Stimulated activated CD8-positive, alpha-beta memory T cell treated with anti-CD3 and anti-CD28 coated beads, Interleukin-4, amount 100 ng/mL, for 48 hours (primary cell): Measurements from ENCODE around the gene FAM53C.
"Not testable (repeated sequence)": the region's sequence is repeated elsewhere in the genome, so short reads cannot be mapped to it uniquely, and the experiment has no call there.

Source experiments
- DNase-seq: peaks from one replicate; pipeline ENCODE4 v3.0.0-alpha.2; 2020

The FAM53C gene

DNA sequence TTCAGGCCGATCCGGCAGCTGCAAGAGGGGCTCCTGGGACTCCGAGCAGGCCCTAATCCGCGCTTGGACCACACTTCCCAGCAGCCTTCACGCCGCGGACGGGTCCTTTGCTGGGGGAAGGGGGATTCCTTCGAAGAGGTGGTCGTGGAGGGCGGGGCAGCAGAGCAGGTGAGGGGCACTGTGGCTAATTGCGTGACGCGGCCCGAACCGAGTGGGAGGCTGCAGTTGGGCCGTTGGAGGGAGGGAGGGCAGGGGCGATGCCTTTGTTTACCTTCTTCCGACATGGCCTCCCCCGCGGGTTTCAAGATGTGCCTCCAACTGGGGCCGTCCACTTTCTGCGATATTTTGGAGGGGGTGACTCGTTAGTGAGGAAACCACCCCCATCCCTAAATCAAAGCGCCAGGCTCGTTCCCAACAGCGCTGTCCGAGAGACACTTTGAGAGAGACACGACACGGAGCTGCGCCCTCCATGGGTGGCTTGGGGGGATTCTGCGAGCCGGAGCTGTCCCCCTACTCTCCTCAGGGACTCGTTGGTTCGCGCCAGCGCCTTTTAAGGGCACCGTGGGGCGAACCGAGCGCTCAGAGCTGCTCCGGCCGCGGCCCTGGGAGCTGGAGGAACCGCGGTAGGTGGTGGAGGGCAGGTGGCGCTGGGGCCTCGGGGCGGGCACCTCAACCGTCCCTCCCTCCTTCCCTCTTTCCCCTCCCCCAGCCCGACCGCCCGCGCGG, at the start of gene FAM53C:
FAM53C (plus strand) TSS at position 582 of the 726 bp plus-strand sequence. CDS start 3,070 bp downstream, outside the sequence.
- DNase-seq, result peak; percentile 95

DNA sequence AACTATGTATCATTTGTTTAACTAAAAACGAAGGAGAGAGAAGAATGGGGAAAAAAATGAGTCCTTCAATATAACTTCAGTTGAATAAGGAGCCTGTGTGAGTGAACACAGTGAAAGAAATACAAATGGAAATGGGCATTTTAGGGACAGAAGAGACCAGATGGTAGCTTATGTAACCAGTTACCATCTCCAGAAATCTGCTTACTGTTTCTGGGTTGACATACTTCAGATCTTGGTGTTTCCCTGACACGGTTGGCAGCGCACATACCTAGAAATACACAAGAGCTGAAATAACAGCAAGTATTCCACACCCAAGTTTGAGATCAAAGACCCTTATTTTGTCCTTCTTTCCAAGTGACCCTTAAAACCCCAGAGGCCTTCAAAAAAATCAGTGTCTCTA, 48.8 kb upstream of the FAM53C start:
- DNase-seq, result no peak

DNA sequence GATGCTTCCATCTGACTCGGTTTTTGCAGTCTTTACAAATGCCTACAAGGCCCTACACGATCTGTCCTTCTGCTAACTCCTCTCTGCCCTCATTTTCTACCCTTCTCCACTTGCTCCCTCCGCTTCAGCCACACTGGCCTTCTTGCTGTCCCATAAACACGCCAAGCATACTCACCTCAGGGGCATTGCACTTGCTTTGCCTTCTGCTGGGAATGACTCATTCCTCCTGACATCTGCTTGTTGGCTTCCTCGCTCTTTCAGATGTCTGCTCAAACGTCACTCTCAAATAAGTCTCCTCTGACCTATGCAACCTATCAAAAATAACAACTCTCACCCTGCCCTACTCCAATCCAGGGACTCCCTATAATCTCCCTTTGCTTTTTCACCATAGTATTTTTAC, 34.7 kb upstream of the FAM53C start:
- DNase-seq, result no peak

DNA sequence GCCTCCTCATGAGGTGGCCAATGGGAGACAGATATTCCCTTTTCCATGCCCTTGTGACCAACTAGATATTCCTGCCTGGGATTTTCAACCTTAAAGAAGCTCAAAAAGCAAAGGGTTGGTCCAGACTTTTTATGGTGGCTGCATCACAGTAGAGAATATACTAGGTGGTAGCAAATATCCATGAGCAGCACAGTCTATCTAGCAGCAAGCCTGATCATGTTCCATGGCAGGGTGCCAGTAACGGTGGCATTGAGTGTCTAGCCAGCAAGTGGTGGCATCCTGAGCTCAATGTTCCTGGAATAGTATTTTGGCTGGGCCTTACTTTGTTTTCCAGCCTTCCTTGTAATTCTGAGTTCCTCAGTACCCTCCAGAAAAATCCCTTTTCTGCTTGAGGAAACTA, 32.3 kb upstream of the FAM53C start:
- no peak for DNase-seq

DNA sequence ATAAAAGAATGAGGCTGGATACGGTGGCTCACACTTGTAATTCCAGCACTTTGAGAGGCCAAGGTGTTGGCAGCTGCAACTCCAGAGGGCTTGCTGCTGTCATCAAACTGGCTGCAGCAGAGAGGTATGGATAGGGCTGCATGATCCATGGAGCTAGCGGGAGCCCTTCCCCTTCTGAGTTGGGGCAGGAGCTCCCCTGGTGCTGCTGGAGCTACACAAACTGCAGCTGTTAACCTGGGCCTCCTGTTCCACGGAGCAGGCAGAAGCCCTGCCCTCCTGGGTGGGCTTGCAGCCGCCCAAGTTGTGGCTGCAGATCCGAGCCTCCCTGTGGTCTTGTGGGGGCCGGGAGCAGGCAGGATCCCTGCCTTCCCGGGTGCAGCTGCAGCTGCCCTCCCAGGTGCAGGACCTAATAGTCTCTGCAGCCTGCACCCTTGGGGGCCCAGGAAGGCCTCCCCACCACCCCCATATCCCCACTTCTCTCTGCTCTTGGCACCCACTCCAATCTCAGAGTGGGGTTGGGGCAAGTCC, 22.3 kb upstream of the FAM53C start:
- DNase-seq, result no peak

DNA sequence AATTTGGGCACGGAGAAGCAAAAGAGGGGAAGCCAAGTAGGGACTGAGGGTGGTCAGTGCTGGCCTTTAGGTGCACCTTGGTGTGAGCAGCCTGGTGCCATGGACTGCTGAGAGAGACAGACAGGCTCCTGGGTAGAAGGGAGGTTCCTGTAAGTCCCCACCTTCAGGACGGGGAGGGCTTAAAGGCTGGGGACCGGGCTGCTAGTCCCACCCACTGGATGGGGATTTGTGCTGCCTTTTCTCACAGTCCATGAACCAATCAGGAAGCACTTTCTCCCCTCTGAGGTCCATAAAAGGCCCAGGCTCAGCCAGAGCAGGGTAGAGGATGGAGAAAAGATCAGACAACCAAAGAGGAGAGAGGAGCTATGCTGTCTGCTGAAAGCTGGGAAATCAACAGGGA, 21.7 kb upstream of the FAM53C start:
- no peak for DNase-seq

DNA sequence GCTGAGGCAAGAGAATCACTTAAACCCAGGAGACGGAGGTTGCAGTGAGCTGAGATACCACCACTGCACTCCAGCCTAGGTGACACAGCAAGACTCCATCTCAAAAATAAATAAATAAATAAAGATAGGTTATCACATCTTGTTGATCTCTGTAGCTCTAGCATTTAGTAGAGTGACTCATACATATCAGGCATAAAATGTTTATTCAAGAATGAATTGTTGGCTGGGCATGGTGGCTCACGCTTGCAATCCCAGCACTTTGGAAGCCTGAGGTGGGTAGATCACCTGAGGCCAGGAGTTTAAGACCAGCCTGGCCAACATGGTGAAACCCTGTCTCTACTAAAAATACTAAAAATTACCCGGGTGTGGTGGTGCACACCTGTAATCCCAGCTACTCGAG, 19.9 kb upstream of the FAM53C start:
- not testable (repeated sequence) for DNase-seq

DNA sequence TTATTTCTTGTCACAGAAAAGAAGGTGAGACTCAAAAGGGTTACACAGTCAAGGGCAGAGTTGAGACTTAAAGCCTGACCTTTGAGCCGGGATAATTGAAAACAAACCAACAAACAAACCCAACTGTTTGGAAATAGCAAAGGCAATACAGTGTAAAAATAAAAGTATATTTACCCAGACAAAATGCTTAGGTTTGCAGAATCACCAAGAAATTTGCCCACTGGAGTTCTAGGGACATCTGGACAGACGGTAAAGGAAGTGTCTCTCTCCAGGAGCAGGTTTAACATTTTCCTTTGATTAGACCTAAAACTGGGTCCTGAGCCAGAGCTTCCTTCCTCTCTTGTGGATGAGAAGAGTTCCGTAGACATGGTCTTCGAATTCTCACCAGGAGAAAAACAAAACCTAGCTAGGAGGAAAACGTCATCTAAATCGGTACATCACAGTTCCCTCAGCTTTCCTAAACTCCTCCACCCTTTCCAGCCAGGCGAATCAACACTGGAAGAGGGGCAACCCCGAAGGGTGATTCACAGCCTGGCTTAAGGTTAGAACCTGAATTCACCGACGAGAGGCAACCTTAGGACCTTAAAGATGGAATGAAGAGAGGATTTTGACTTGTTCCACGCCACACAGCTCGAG, 7.1 kb upstream of the FAM53C start:
- no peak for DNase-seq

DNA sequence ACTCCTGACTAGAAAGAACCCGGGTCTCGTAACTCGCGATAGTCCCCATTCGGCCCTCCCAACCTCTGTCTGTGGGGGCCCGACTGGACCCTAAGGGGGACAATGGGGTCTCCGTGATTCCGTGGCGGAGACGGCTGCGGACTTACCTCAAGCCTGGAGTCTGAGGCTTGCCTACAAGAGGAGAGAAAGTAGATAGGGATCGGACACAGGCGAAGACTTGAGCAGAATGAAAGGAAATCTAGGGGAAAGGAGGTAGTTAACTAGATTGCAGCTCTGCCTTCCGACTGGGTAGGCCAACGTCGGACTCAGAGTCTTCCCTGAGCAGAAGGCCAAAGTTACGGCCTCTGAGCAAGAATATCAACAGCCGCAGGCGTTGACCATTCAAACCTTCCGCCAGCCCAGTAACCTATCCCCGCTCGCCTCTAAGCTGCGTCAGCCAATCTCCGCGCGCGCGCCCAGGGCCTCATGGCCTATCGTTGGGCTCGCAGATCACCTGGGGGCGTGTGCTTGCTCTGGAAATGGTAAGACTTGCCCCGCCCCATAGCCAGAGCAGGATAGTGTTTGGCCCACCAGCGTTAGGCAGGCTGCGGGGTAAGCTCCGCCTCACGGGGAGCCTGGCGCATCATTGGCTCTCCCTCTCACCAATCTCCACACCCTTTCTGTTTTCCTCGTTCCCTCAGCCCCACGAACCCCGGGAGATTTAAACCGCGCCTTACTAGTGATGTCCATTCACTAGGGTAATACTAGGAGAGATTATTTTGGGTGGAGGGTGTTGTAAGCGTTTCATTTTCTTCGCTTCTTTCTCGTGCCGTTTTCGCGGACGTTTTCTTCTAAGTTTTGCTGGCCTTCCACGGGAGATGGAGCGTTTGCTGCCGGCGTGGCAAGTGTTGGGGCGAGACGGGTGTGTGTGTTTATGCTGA, 6.4 kb upstream of the FAM53C start, which contains the start of gene CDC25C:
CDC25C (minus strand) TSS at position 356 of the 920 bp plus-strand sequence. CDS start 624 bp downstream, outside the sequence.
- DNase-seq, result peak; percentile 96

DNA sequence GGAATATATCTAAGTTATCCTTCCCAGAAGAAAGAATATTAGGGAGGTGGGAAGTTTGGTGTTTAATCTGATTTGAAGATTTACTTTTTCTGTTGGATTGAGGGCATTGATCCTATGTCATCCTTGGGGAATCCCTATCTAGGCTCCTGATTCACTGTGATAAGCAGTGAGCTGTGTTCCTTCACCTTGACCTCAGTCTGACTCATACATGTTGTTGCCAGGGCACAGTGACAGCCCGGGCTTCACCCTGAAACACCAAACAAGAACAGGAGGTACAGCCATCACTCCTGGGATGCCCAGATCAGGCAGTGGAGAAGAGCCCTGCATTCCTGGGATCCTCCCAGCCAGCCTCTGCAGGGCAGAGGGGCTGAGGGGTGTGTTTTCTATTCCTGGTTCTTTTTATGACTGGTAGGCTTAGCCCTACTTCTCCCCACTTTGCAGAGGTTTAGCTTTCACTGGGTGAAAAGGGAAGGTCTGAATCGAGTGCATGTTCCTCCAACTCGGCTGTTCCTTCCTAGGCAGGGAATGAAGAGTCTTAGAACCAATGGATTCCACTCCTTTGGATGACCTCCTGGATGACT, 3.1 kb upstream of the FAM53C start:
- DNase-seq, result no peak

DNA sequence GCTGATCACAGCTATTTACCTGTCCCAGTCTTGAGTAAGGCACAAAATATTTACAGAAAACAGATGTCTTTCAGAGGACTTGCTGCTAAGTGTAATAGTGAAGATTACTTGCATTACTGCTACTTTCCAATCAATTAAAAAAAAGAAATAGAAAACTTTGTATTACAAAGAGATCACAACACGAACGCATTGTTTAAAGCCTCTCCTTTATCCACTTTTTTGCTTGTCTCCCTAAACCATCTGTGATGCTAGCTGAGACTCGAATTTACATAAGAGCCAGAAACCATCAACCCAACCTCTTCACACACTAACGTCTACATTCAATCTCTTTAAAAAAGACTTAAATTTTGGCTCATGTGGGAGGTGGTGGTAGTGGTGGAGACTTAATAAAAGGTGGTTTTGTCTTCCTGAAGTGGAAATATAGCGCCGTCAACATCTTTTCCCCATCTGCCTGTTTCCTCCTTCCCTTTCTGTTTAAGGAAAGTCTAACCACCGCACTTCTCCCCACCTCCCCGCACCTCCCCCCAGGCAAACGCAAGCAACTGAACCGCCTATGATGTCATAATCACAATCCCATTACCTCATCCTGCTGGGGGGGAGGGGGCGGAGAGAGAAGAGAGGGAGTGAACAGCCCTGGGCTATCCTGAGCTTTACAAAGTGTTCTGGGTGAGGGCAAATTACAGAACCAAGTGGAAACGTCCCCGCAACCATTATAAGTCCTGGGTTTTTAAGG, 948 bp upstream of the FAM53C start:
- no peak for DNase-seq

DNA sequence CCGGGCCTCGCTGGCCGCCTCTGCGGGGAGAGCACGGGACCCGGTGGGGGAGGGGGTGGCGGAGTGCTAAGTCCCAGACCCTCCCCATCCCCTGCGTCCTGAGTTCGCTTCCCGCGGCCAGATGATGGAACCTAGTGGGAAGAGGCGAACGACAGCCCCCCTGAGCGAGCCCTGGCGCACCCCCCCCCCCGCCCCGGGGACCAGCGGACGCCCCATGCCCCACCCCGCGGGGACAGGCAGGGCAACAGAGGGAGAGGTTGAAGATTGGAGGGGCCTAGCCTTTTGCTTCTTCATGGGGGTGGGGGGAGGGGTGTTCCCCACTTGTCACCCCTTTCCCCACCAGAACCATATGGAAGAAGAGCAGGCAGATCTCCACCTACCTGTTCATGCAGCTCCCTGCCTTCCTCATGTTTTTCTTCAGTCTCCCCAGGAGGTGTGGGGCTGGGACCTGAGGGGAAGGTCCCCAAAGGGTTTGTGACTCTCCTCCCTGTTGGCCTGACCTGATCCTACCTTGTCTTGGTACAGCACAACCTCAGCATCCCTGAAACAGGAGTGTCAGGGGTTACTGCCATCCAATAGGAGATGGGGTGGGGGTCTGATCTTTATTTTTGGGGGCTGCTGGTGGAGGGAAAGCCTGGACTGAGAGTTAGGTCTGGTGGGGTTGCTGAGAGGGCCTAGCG, 485 bp downstream of the FAM53C start:
- peak; percentile 39 for DNase-seq

DNA sequence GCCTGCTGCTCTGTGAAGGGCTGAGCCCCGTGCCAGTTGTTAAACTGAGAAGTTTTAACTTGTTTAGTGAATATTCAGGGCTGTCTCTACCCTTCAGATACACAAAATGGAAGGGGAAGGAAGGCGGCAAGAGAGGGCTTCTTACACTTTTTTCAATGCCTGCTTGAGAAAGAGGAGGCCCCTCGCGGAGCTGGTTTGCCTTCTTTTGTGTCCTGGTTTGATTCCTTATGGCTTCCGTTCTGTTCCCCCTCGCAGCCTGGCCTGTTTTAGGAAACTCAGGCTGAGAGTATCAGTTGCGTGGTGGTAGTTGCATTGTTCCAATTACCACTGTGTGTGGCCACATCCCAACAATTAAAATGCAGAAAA, 1.0 kb downstream of the FAM53C start:
- no peak for DNase-seq

DNA sequence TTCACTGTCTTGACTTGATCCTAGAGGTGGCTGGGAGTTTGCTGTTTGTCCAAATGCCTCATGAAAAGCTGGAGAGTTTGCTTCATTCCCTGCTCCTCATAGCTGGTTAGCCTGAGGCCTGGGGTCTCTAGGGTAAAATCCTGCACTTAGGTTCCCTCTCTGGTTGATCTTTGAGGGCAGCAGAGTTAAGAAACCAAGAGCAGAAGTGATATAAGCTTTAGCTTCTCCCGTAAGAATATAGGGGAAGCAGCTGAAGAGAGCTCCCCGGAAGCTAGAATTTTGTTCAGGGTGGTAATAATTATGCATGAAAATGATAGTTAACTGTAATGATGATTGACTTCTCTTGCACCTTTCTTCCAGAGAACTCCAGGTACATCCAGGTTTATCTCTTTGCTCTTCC, 1.4 kb downstream of the FAM53C start:
- no peak for DNase-seq

DNA sequence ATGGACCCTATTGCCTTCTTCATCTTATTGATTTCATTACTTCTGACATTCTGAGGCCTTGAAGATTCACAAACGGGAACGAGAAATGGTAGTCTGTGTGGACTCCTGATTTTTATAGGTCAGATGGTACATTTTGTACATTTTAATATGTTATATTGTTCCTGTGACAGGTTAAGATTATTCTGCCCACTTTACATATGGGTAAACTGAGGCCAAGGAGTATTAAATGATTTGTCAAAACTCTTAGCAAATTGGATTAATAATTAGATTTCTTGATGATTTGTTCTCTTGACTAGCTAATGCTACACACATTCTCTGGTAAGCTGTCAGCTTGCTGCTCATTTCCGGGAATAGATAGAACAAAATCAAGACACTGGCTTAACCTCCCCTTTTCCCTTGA, 1.9 kb downstream of the FAM53C start:
- DNase-seq, result no peak

DNA sequence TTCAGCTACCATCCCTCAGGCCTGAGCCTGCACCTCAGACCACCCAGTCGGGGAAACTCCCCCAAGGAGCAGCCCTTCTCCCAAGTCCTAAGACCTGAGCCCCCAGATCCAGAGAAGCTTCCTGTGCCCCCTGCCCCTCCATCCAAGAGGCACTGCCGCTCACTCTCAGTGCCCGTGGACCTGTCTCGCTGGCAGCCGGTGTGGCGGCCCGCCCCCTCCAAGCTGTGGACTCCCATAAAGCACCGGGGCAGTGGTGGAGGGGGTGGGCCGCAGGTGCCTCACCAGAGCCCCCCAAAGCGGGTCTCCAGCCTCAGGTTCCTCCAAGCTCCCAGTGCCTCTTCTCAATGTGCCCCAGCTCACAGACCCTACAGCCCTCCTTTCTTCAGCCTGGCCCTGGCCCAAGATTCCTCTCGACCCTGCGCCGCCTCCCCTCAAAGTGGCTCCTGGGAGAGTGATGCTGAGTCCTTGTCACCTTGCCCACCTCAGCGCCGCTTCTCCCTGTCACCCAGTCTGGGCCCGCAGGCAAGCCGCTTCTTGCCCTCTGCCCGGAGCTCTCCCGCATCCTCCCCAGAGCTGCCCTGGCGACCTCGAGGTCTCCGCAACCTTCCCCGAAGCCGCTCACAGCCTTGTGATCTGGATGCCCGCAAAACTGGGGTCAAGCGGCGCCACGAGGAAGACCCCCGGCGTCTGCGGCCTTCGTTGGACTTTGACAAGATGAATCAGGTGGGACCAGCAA, 7.0 kb downstream of the FAM53C start:
- DNase-seq, result no peak

DNA sequence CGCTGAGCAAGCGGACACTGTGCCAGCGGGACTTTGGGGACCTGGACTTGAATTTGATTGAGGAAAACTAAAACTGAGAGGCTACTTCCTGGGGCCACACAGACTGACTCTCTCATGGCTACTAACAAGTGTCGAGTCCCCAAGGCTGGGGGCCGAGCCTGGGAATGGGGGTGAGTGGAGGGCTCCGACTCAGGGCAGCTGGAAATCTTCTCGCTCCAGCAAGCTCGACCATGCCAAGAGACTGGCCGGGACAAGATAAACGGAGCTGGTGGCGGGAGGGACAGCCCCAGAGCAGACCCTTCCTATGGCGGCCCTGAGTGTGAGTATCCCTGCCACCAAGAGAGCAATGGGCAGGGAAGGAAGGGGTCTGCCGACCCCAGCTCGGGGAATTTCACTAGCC, 8.8 kb downstream of the FAM53C start:
- no peak for DNase-seq

DNA sequence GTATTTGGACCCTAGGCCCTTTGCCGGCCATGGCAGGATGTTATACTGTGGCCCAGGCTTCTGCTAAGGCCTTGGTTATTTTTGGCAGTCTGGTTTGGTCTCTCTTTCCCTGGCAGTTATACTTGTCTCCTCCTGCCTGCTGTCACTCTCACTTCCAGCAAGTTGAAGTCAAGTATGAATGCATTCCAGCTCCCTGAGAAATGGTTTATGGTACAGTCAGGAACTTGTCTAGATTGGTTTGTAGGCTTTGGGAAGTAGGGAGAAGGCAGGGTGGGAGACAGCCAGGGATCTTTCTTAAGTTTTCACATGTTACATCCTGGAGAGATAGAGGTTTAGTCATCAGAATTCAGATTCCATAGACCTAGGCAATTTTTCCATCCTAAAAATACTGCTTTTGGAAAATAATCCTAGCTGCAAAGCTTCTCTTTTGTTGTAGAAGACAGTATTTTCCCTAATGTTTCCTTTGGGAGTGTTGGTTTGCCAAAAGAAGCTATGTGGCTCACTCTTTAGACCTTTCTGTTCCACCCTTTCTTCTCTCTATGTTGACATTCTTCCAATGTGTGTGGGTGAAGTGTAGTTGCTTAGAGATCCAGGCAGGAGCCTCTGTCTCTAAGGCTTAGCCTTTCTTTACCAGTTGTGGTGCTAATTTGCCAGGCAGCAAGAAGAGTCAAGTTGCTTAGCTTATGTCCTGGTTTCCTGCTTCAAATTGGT, 11.9 kb downstream of the FAM53C start:
- no peak for DNase-seq

DNA sequence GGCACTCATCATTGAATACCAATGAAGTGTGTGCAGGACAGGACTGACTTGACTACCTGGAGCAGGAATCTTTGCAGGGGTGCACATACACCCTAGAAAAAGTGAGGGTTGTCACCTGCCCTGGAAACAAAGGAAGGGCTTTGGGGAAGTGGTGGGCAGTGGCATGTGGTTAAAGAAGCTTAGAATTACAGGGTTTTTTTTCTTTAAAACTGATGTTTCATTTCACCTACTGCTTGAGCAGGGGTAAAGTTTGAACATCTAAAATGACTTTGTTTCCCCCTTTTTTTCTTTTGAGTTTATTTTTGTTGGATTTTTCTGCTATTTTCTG, 12.5 kb downstream of the FAM53C start:
- no peak for DNase-seq

DNA sequence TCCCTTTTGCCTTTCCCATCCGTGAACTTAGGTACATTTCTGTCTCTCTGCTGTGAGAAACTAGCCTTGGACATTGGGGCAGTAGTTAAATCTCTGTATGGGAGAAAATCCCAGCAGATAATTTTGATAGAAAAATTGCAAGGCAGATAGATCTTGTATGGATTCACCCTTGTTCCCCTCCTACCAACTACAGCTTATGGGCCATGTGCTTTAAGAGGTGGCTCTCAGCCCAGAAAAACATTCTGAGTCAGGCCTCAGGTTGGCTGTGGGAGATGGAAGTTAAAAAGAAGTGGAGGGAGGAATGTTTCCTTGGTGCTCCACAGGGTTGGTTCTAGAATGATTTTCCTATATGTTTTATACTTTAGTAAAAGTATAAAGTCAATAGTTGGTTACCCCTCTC, 13.0 kb downstream of the FAM53C start:
- DNase-seq, result no peak
